Activated naive CD4-positive, alpha-beta T cell treated with anti-CD3 and anti-CD28 coated beads, Interleukin-2, amount 50 U/mL, for 16 hours (primary cell): ENCODE results near the gene ARGLU1.

Source experiments
- DNase-seq: peaks from one replicate; pipeline ENCODE4 v3.0.0-alpha.2; 2020

ARGLU1 gene

GRCh38 chr13:106540613-106541012, 27.3 kb downstream of the ARGLU1 start:
- no peak for DNase-seq

GRCh38 chr13:106537521-106537920, 30.4 kb downstream of the ARGLU1 start:
- DNase-seq, result no peak

- peak; percentile 88 for DNase-seq
These were observed 31.5 kb downstream of the ARGLU1 start for GRCh38 chr13:106536244-106537034.

GRCh38 chr13:106535552-106536243, 32.2 kb downstream of the ARGLU1 start, which contains the start of gene EFNB2:
EFNB2 (minus strand) TSS chr13:106535662; CDS start chr13:106534964, 698 bp downstream.
- peak; percentile 90 for DNase-seq

GRCh38 chr13:106534639-106535551, 33.0 kb downstream of the ARGLU1 start:
- DNase-seq, result peak; percentile 17

- peak; percentile 25 for DNase-seq
These were observed 33.8 kb downstream of the ARGLU1 start for GRCh38 chr13:106533943-106534638.

GRCh38 chr13:106533101-106533942, 34.6 kb downstream of the ARGLU1 start:
- DNase-seq, result no peak

- DNase-seq, result no peak
These were observed 35.6 kb downstream of the ARGLU1 start for GRCh38 chr13:106532111-106532929.

- no peak for DNase-seq
These were observed 36.9 kb downstream of the ARGLU1 start for GRCh38 chr13:106530980-106531481.

GRCh38 chr13:106530171-106530851, 37.6 kb downstream of the ARGLU1 start:
- DNase-seq, result no peak

GRCh38 chr13:106529415-106530170, 38.3 kb downstream of the ARGLU1 start:
- DNase-seq, result no peak

GRCh38 chr13:106528718-106529414, 39.1 kb downstream of the ARGLU1 start:
- no peak for DNase-seq

GRCh38 chr13:106527826-106528225, 40.1 kb downstream of the ARGLU1 start:
- no peak for DNase-seq

GRCh38 chr13:106527445-106527801, 40.5 kb downstream of the ARGLU1 start:
- DNase-seq, result no peak

- no peak for DNase-seq
These were observed 41.0 kb downstream of the ARGLU1 start for GRCh38 chr13:106526738-106527444.

- no peak for DNase-seq
These were observed 42.1 kb downstream of the ARGLU1 start for GRCh38 chr13:106525865-106526264.

- DNase-seq, result no peak
These were observed 43.8 kb downstream of the ARGLU1 start for GRCh38 chr13:106524108-106524507.

GRCh38 chr13:106523576-106523975, 44.4 kb downstream of the ARGLU1 start:
- DNase-seq, result no peak
